Gastrocnemius medialis (tissue), 4 donors: Measurements from ENCODE around the gene CAMK1G.

Source experiments
- POLR2A ChIP-seq, 2 donors: fragments of 450-650 bp; IDR thresholded peaks; one replicate each; pipeline ENCODE4 v1.6.1; 2017; ENCODE audit warnings: antibody characterized with exemption in 2 of 2, mild to moderate bottlenecking in 2 of 2, moderate library complexity in 2 of 2
- TF ChIP-seq, protein P1 (sequence below), 5 experiments: fragments of 450-650 bp in 3 of 5; fragments of 200-600 bp in 2 of 5; sonication (generic) in 2 of 5; IDR thresholded peaks in 4 of 5; conservative IDR thresholded peaks in 1 of 5; 1 replicate in 4 of 5; 2 replicates in 1 of 5; pipeline ENCODE4 v1.5.1; 2016 to 2019; ENCODE audit warnings: antibody characterized with exemption in 5 of 5, mild to moderate bottlenecking in 3 of 5, moderate library complexity in 3 of 5

DNA sequence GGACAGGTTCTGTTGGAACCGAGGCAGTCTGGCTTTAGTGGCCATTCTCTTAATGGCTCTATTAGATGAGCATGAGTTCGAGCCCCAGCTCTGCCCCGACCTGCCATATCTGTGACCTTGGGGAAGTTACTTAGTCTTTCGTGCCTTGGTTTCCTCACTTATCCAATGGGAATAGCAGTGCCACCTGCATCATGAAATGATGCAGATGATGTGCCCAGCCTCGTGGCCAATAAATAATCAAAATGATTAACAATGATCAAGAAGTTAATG, 30.6 kb downstream of the CAMK1G start:
- TF ChIP-seq, protein P1, sequence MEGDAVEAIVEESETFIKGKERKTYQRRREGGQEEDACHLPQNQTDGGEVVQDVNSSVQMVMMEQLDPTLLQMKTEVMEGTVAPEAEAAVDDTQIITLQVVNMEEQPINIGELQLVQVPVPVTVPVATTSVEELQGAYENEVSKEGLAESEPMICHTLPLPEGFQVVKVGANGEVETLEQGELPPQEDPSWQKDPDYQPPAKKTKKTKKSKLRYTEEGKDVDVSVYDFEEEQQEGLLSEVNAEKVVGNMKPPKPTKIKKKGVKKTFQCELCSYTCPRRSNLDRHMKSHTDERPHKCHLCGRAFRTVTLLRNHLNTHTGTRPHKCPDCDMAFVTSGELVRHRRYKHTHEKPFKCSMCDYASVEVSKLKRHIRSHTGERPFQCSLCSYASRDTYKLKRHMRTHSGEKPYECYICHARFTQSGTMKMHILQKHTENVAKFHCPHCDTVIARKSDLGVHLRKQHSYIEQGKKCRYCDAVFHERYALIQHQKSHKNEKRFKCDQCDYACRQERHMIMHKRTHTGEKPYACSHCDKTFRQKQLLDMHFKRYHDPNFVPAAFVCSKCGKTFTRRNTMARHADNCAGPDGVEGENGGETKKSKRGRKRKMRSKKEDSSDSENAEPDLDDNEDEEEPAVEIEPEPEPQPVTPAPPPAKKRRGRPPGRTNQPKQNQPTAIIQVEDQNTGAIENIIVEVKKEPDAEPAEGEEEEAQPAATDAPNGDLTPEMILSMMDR (IDR thresholded peaks at IDR 0.05 in 4 of 5, conservative IDR thresholded peaks at IDR 0.05 in 1 of 5) = no peak
- no peak for TF ChIP-seq POLR2A (IDR thresholded peaks at IDR 0.05)
